Hematopoietic multipotent progenitor cell treated with erythropoietin and hydrocortisone succinate and interleukin-3 and kit ligand, for 4 days (in vitro differentiated cells): ENCODE results near the gene DHRS4.
"Not testable (repeated sequence)": the region's sequence is repeated elsewhere in the genome, so short reads cannot be mapped to it uniquely, and the experiment has no call there.

ENCODE experiments used
- DNase-seq: peaks from one replicate; pipeline ENCODE4 v3.0.0-alpha.2; 2015

Gene DHRS4

GRCh38 chr14:23988607-23989363 is 35.2 kb downstream of the DHRS4 start, which contains the start of gene DHRS4L2:
DHRS4L2 (plus strand) TSS chr14:23988929; CDS start chr14:23988948, 19 bp downstream.
- peak; percentile 93 for DNase-seq

GRCh38 chr14:23989734-23990445 is 36.3 kb downstream of the DHRS4 start:
- not testable (repeated sequence) for DNase-seq

- DNase-seq: not testable (repeated sequence)
Measured at GRCh38 chr14:23990961-23991360, 37.4 kb downstream of the DHRS4 start.

GRCh38 chr14:23993042-23993441 is 39.5 kb downstream of the DHRS4 start:
- not testable (repeated sequence) for DNase-seq

GRCh38 chr14:23996009-23996408 is 42.4 kb downstream of the DHRS4 start:
- DNase-seq: not testable (repeated sequence)

- DNase-seq: not testable (repeated sequence)
Measured at GRCh38 chr14:23996825-23997224, 43.3 kb downstream of the DHRS4 start.

GRCh38 chr14:23999640-24000039 is 46.1 kb downstream of the DHRS4 start:
- not testable (repeated sequence) for DNase-seq

GRCh38 chr14:24001078-24001477 is 47.5 kb downstream of the DHRS4 start:
- not testable (repeated sequence) for DNase-seq

- not testable (repeated sequence) for DNase-seq
Measured at GRCh38 chr14:24001679-24002078, 48.1 kb downstream of the DHRS4 start.

GRCh38 chr14:24006471-24006816 is 52.9 kb downstream of the DHRS4 start:
- not testable (repeated sequence) for DNase-seq

- peak; percentile 65 for DNase-seq
Measured at GRCh38 chr14:24006817-24007652, 53.5 kb downstream of the DHRS4 start.

- no peak for DNase-seq
Measured at GRCh38 chr14:24011051-24011450, 57.5 kb downstream of the DHRS4 start.

- not testable (repeated sequence) for DNase-seq
Measured at GRCh38 chr14:24012726-24013273, 59.2 kb downstream of the DHRS4 start.

GRCh38 chr14:24013654-24014514 is 60.3 kb downstream of the DHRS4 start:
- DNase-seq: peak; percentile 87

GRCh38 chr14:24015745-24016144 is 62.2 kb downstream of the DHRS4 start:
- not testable (repeated sequence) for DNase-seq
